Keratinocyte (primary cell): ENCODE measurements around the gene AVL9. TPM values are rescaled to one million over a fixed set of nuclear protein-coding genes. Genes with fewer than 3 reads are reported as not detected.

Experiments
- DNase-seq: peaks from one replicate; pipeline ENCODE4 v3.0.0-alpha.2; 2011; ENCODE audit warnings: low read depth, missing footprints, low spot score
- FAIRE-seq: peaks from 2 replicates; lab custom pipeline; 2011; peaks lifted over from hg19 to GRCh38; lab: Jason Lieb, UNC
- H2AFZ ChIP-seq: 2 replicates; pipeline ENCODE4 v1.6.0; 2012; ENCODE audit warnings: low read length, control low read depth, inconsistent platforms; ENCODE audit not compliant: control insufficient read depth
- H3K27ac ChIP-seq: 2 replicates; pipeline ENCODE4 v1.5.1; 2011; ENCODE audit warnings: low read length; ENCODE audit not compliant: control insufficient read depth, insufficient read depth
- H3K27me3 ChIP-seq: 3 replicates; pipeline ENCODE4 v1.6.0; 2011; ENCODE audit warnings: low read length; ENCODE audit not compliant: control insufficient read depth, insufficient read depth; ENCODE audit errors: extremely low read depth
- H3K36me3 ChIP-seq, 2 experiments: 2 replicates in 1 of 2; 3 replicates in 1 of 2; pipeline ENCODE4 v1.5.1; 2011; ENCODE audit warnings: low read length in 2 of 2, mild to moderate bottlenecking in 1 of 2; ENCODE audit not compliant: control insufficient read depth in 2 of 2, insufficient read depth in 2 of 2; ENCODE audit errors: extremely low read depth in 1 of 2
- H3K4me1 ChIP-seq: 3 replicates; pipeline ENCODE4 v1.5.1; 2011; ENCODE audit warnings: low read length; ENCODE audit not compliant: control insufficient read depth, insufficient read depth; ENCODE audit errors: extremely low read depth
- H3K4me2 ChIP-seq: 3 replicates; pipeline ENCODE4 v1.6.0; 2011; ENCODE audit warnings: low read depth, low read length; ENCODE audit not compliant: control insufficient read depth, insufficient read depth; ENCODE audit errors: extremely low read depth
- H3K4me3 ChIP-seq, 3 experiments: fragments of 200-600 bp in 1 of 3; sonication (generic) in 1 of 3; 2 replicates in 2 of 3; 3 replicates in 1 of 3; pipeline ENCODE4 v1.5.1; 2011 to 2016; ENCODE audit warnings: low read length in 3 of 3, mild to moderate bottlenecking in 3 of 3, control low read depth in 2 of 3, inconsistent platforms in 1 of 3, low read depth in 1 of 3, mixed read lengths in 1 of 3, mixed run types in 1 of 3, moderate library complexity in 1 of 3; ENCODE audit not compliant: control insufficient read depth in 2 of 3, insufficient read depth in 2 of 3; ENCODE audit errors: extremely low read depth in 1 of 3
- H3K79me2 ChIP-seq: 2 replicates; pipeline ENCODE4 v1.6.0; 2012; ENCODE audit warnings: low read length; ENCODE audit not compliant: control insufficient read depth, insufficient read depth
- H3K9ac ChIP-seq: 3 replicates; pipeline ENCODE4 v1.6.0; 2011; ENCODE audit warnings: low read length; ENCODE audit not compliant: control insufficient read depth, insufficient read depth; ENCODE audit errors: extremely low read depth
- H3K9me1 ChIP-seq: 3 replicates; pipeline ENCODE4 v1.6.0; 2011; ENCODE audit warnings: low read length; ENCODE audit not compliant: control insufficient read depth, insufficient read depth; ENCODE audit errors: extremely low read depth
- H3K9me3 ChIP-seq: 2 replicates; pipeline ENCODE4 v1.5.1; 2012; ENCODE audit warnings: low read depth, low read length; ENCODE audit not compliant: control insufficient read depth
- H4K20me1 ChIP-seq: 3 replicates; pipeline ENCODE4 v1.6.0; 2011; ENCODE audit warnings: low read length; ENCODE audit not compliant: control insufficient read depth, insufficient read depth; ENCODE audit errors: extremely low read depth
- CTCF ChIP-seq, 3 experiments: IDR thresholded peaks in 1 of 3; conservative IDR thresholded peaks in 1 of 3; optimal IDR thresholded peaks in 1 of 3; 2 replicates in 2 of 3; 3 replicates in 1 of 3; pipeline versions ENCODE3 to v1.5.1; 2011; ENCODE audit warnings: low read length in 3 of 3, mild to moderate bottlenecking in 3 of 3, moderate library complexity in 2 of 3, control low read depth in 1 of 3, inconsistent platforms in 1 of 3; ENCODE audit not compliant: insufficient read depth in 2 of 3; ENCODE audit errors: extremely low read depth in 1 of 3
- EZH2 ChIP-seq: IDR thresholded peaks from one replicate; pipeline ENCODE4 v1.6.1; 2012; ENCODE audit warnings: inconsistent platforms, mild to moderate bottlenecking, low read length, moderate library complexity
- dilution Hi-C: fragments of 300-500 bp; cut with MboI; formaldehyde crosslinking; loops from one replicate; pipeline ENCODE4 v1.7.0; 2020; ENCODE audit warnings: low sequenced_read_pairs; ENCODE audit not compliant: extremely low pct_ligation_motif_present
- polyA plus RNA-seq, 5 experiments: library from polyadenylated mRNA; depleted of rRNA in 3 of 5; stranded (reverse) in 3 of 5; stranded (forward) in 1 of 5; unstranded in 1 of 5; fragments of >200 nt; gene quantifications; 1 replicate in 1 of 5; 2 replicates in 3 of 5; 3 replicates in 1 of 5; pipeline versions ENCODE4 v1.2.1 to v1.2.3, GENCODE V29; 2011 to 2012; ENCODE audit warnings: missing spikeins in 2 of 5, low read depth in 1 of 5, low replicate concordance in 1 of 5

The AVL9 gene
- polyA plus RNA-seq, 1 donor (not counting 4 experiments of a cell fraction or from before 2014, with no cell fraction given) = 22.2 TPM

DNA sequence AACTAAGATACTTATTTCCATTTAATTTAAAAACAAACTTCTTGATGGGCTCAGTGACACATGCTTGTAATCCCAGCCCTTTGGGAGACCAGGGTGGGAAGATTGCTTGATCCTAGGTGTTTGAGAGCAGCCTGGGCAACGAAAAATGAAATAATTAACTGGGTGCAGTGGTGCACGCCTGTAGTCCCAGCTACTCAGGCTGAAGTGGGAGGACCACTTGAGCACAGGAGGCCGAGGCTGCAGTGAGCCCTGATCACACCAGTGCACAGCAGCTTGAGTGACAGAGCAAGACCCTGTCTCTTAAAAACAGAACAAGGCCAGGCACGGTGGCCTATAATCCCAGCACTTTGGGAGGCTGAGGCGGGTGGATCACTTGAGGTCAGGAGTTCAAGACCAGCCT lies 37.4 kb downstream of the AVL9 start:
- Histone ChIP-seq H3K9ac (no peak overlapping the region), H3K79me2 (peaks cover 24% of the 10 kb centered on the region), H4K20me1 (peaks cover 6% of the 10 kb centered on the region), H3K27ac (no peak overlapping the region), H3K4me1 (peaks cover 9% of the 10 kb centered on the region), H3K4me3 (no peak overlapping the region), H3K9me3 (no peaks in the 10 kb centered on the region), H3K4me2 (no peak overlapping the region), H2AFZ (no peak overlapping the region), H3K27me3 (no peaks in the 10 kb centered on the region), H3K36me3 (peaks cover 2 to 3% of the 10 kb centered on the region in 2 experiments), H3K9me1 (peaks cover 3% of the 10 kb centered on the region)
- TF ChIP-seq EZH2 = no peak
- no peak for TF ChIP-seq CTCF (optimal IDR thresholded peaks at IDR 0.05 in 1 of 3, IDR thresholded peaks at IDR 0.05 in 1 of 3, conservative IDR thresholded peaks at IDR 0.05 in 1 of 3; ENCODE audit: extremely low read depth in 1 of 3, insufficient read depth in 2 of 3, low read length in 3 of 3)
- FAIRE-seq = no peak
- DNase-seq = no peak
- dilution Hi-C loops = no loop called here

DNA sequence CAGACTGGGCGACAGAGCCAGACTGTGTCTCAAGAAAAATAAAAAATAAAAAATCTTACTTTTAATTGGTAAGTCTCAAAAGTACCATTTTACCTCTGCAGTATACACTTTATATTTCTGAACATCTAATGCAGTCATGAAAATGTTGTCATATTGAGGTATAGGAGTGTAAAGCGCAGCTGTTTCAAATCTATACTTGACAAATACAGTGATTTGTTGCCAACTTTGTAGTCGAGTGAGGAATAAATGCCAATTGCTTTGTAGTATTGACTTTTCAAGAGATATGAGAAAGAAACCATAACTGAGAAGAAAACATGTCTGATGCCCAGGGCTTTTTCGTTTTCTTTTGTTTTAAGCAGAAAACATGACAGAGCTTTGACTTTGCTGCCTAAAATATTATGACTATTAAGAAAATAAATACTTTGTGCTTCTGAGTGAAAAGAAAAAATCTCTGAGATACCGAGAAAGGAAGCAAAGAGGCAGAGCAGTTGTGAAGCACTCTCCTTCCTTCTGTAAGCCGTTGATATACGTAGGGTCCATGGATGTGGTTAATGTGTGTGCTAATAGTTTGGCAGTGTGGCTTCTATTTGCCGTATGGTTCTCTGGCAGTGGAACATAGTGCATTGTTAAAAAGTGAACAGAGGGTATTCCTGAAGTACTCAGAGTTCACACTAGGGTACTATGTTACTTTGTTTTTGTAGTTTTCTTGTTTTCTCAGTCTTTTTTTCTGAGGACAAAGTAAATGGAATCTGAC lies 38.2 kb downstream of the AVL9 start:
- dilution Hi-C loops = no loop called here
- H3K9me1 ChIP-seq = peaks cover 3% of the 10 kb centered on the region
- no peaks in the 10 kb centered on the region for H3K27me3 ChIP-seq
- no peak overlapping the region for H3K9ac ChIP-seq
- no peak overlapping the region for H3K4me2 ChIP-seq
- H3K4me3 ChIP-seq = no peak overlapping the region
- H2AFZ ChIP-seq = no peak overlapping the region
- no peaks in the 10 kb centered on the region for H3K9me3 ChIP-seq
- FAIRE-seq (no peak), DNase-seq (no peak)
- peaks cover 26% of the 10 kb centered on the region for H3K79me2 ChIP-seq
- TF ChIP-seq EZH2 (no peak), CTCF (optimal IDR thresholded peaks at IDR 0.05 in 1 of 3, IDR thresholded peaks at IDR 0.05 in 1 of 3, conservative IDR thresholded peaks at IDR 0.05 in 1 of 3; ENCODE audit: extremely low read depth in 1 of 3, insufficient read depth in 2 of 3, low read length in 3 of 3) (no peak)
- peaks cover 2 to 3% of the 10 kb centered on the region in 2 experiments for H3K36me3 ChIP-seq
- no peak overlapping the region for H3K27ac ChIP-seq
- H3K4me1 ChIP-seq = peaks cover 9% of the 10 kb centered on the region
- H4K20me1 ChIP-seq = peaks cover 6% of the 10 kb centered on the region
